ENCODE measurements around the gene RNPS1.

The RNPS1 gene

GRCh38 chr16:2233872-2234812, 33.8 kb downstream of the RNPS1 start:
- no peak for DNase-seq

- DNase-seq: no peak
These were observed 34.7 kb downstream of the RNPS1 start for GRCh38 chr16:2233046-2233775.

- no peak for DNase-seq
These were observed 35.6 kb downstream of the RNPS1 start for GRCh38 chr16:2232094-2232990.

GRCh38 chr16:2231016-2231931, 36.7 kb downstream of the RNPS1 start:
- DNase-seq: no peak

- no peak for DNase-seq
These were observed 37.5 kb downstream of the RNPS1 start for GRCh38 chr16:2230376-2230775.

GRCh38 chr16:2229632-2230250, 38.2 kb downstream of the RNPS1 start:
- DNase-seq: no peak

- DNase-seq: no peak
These were observed 38.8 kb downstream of the RNPS1 start for GRCh38 chr16:2229091-2229490.

GRCh38 chr16:2228161-2228824, 39.6 kb downstream of the RNPS1 start:
- no peak for DNase-seq

- DNase-seq: no peak
These were observed 41.0 kb downstream of the RNPS1 start for GRCh38 chr16:2226918-2227317.

GRCh38 chr16:2226245-2226793, 41.6 kb downstream of the RNPS1 start:
- no peak for DNase-seq

GRCh38 chr16:2223942-2224486, 43.9 kb downstream of the RNPS1 start:
- peak; percentile 24 to 52 for DNase-seq

- peak; percentile 99 for DNase-seq
These were observed 44.5 kb downstream of the RNPS1 start, which contains the start of gene E4F1 for GRCh38 chr16:2223221-2223941. Gene E4F1, plus strand, starts transcription at chr16:2223591. Its CDS starts 23 bp downstream, at chr16:2223614.

GRCh38 chr16:2216330-2216729, 51.6 kb downstream of the RNPS1 start:
- no peak for DNase-seq

GRCh38 chr16:2214719-2214968, 53.3 kb downstream of the RNPS1 start, which contains the start of gene PGP:
Gene PGP, minus strand, starts transcription at chr16:2214840. Its CDS starts 63 bp downstream, at chr16:2214777.
- DNase-seq: no peak

GRCh38 chr16:2213817-2214718, 53.9 kb downstream of the RNPS1 start:
- no peak for DNase-seq

- DNase-seq: peak in 1 of 2 donors; percentile 42
These were observed 55.3 kb downstream of the RNPS1 start for GRCh38 chr16:2212362-2213324.

GRCh38 chr16:2211923-2212347, 56.0 kb downstream of the RNPS1 start:
- no peak for DNase-seq
